ENCODE results near the gene CRHR1. TPM values are rescaled to one million over a fixed set of nuclear protein-coding genes. Genes with fewer than 3 reads are reported as not detected.
"Not testable (repeated sequence)": the region's sequence is repeated elsewhere in the genome, so short reads cannot be mapped to it uniquely, and the experiment has no call there.

The CRHR1 gene
- total RNA-seq, 4 donors from 2014 or later = 0.10 to 0.54 (median 0.35) TPM; not detected in 1

DNA sequence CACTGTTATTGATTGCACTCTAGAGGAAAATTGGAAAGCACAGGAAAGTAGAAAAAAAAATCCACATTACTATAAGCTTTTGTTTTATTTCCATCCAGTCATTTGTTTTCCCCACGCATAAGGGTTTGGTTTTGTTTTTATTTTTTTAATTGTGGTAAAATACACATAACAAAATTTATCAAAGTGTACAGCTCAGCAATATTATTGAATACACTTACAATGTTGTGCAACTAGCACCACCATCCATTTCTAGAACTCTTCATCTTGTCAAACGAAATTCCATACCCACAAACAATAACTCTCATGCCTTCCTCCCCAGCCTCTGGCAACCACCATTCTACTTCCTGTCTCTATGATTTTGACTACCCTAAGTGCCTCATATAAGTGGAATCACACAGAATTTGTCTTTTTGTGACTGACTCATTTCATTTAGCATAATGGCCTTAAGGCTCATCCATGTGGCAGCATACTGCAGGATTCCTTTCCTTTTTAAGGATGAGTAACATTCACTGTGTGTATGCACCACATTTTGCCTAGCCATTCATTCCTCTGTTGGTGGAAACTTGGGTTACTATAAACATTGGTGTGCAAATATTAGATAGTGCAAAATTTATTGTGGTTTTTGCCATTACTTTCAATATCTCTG, 71.7 kb downstream of the CRHR1 start:
- Histone ChIP-seq H3K27me3 (peaks cover 72% of the 10 kb centered on the region), H3K4me3 (no peak overlapping the region), H3K36me3 (no peaks in the 10 kb centered on the region), H3K9me3 (no peaks in the 10 kb centered on the region), H3K27ac (no peak overlapping the region), H3K4me1 (peaks cover 0 to 4% (median 0%) of the 10 kb centered on the region in 3 donors)
- no peak for ATAC-seq
- TF ChIP-seq EP300 (IDR thresholded peaks at IDR 0.05) = no peak
- TF ChIP-seq POLR2A (IDR thresholded peaks at IDR 0.05) = no peak
- TF ChIP-seq, protein P1, sequence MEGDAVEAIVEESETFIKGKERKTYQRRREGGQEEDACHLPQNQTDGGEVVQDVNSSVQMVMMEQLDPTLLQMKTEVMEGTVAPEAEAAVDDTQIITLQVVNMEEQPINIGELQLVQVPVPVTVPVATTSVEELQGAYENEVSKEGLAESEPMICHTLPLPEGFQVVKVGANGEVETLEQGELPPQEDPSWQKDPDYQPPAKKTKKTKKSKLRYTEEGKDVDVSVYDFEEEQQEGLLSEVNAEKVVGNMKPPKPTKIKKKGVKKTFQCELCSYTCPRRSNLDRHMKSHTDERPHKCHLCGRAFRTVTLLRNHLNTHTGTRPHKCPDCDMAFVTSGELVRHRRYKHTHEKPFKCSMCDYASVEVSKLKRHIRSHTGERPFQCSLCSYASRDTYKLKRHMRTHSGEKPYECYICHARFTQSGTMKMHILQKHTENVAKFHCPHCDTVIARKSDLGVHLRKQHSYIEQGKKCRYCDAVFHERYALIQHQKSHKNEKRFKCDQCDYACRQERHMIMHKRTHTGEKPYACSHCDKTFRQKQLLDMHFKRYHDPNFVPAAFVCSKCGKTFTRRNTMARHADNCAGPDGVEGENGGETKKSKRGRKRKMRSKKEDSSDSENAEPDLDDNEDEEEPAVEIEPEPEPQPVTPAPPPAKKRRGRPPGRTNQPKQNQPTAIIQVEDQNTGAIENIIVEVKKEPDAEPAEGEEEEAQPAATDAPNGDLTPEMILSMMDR (IDR thresholded peaks at IDR 0.05) = no peak
- TF ChIP-seq POLR2AphosphoS5 (IDR thresholded peaks at IDR 0.05) = no peak
- 56 to 71% methylated on average over 2 of the region's 2 CpGs for WGBS, 2 donors (ENCODE audit: low coverage in 1 of 2)

DNA sequence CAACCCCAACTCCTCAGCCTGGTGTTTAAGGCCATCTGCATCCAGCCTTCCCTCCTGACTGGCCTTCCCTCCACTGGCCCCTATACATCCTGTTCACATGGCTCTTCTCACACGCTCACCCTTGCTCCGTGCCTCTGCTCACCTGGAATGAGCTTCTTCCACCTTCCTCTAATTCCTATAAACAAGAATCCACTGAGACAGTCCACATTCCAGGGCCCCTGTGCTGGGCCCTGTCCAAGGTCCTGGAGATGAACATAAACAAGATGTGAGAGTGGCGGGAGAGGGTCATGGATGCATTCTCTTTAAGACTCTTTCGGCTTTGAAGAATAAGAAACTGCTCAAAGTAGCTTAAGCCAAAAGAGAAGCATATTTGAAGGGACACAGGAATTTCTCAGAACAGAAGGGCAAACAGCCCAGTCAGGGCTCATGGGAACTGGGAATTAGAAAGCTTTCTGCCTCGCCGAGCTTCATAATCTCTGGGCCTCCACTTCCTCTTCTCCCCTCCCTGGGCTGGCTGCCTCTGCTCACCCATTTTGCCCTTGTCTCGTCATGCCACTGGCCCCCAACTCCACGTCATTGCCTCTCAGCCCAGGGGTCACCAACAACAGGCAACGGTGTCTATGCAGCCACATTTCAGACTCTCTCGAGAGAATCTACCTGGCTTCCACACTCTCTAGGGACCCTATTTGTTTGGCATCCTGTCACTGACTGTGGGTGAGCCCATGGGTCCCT, 74.0 kb downstream of the CRHR1 start:
- Histone ChIP-seq H3K27me3 (peaks cover 65% of the 10 kb centered on the region), H3K4me3 (no peak overlapping the region), H3K4me1 (no peaks in the 10 kb centered on the region), H3K36me3 (no peaks in the 10 kb centered on the region), H3K27ac (no peak overlapping the region), H3K9me3 (no peaks in the 10 kb centered on the region)
- ATAC-seq = no peak
- WGBS, 2 donors (ENCODE audit: low coverage in 1 of 2) = 41% methylated on average over 8 of the region's 10 CpGs; no CpG with 5 or more reads in 1 of the 2 donors
- TF ChIP-seq, protein P1 (IDR thresholded peaks at IDR 0.05) = no peak
- TF ChIP-seq POLR2AphosphoS5 (IDR thresholded peaks at IDR 0.05) = no peak
- TF ChIP-seq POLR2A (IDR thresholded peaks at IDR 0.05) = no peak
- no peak for TF ChIP-seq EP300 (IDR thresholded peaks at IDR 0.05)

DNA sequence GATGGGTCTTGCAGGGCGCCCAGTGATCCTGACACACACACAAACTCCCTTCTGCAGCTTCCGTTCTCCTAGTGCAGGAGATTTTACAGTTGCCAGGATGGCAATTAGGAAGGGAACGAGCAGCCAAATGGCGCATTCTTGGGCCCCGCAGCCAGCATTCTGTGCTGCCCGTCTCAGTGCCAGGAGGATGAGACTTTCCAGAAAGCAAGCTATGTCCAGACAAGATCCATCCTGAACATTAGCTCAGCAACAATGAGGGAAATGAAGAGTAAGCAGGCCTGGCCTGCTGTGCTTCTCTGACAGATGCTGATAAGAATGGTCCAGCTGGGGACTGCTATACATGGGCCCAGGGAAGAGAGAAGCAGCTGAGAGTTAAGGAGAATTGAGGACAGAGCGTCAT, 77.0 kb downstream of the CRHR1 start:
- WGBS, 2 donors (ENCODE audit: low coverage in 1 of 2) = 56 to 88% methylated on average over 1 of the region's 7 CpGs
- TF ChIP-seq POLR2A (IDR thresholded peaks at IDR 0.05) = no peak
- TF ChIP-seq, protein P1 (IDR thresholded peaks at IDR 0.05) = no peak
- no peak for TF ChIP-seq EP300 (IDR thresholded peaks at IDR 0.05)
- TF ChIP-seq POLR2AphosphoS5 (IDR thresholded peaks at IDR 0.05) = no peak
- Histone ChIP-seq H3K27me3 (peaks cover 71% of the 10 kb centered on the region), H3K9me3 (no peaks in the 10 kb centered on the region), H3K36me3 (no peaks in the 10 kb centered on the region), H3K4me1 (no peaks in the 10 kb centered on the region), H3K27ac (no peak overlapping the region), H3K4me3 (no peak overlapping the region)
- ATAC-seq = no peak

DNA sequence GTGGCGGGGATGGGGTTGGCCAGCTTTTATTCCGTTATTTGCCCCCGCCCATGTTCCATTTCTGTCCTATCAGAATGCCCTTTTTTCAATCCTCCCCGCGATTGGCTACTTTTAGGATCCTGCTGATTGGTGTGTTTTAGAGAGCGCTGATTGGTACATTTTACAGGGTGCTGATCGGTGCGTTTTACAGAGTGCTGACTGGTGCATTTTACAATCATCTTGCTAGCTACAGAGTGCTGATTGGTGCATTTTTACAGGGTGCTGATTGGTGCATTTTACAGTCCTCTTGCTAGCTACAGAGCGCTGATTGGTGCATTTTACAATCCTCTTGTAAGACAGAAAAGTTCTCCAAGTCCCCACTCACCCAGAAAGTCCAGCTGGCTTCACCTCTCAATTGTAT, 78.0 kb downstream of the CRHR1 start:
- not testable (repeated sequence) for ATAC-seq, H3K9me3 ChIP-seq, H3K27ac ChIP-seq, H3K4me1 ChIP-seq, H3K36me3 ChIP-seq, H3K4me3 ChIP-seq
- peaks cover 73% of the 10 kb centered on the region for H3K27me3 ChIP-seq
- 83% methylated on average over 9 of the region's 9 CpGs; no CpG with 5 or more reads in 1 of the 2 donors for whole genome bisulfite sequencing, 2 donors (ENCODE audit: low coverage in 1 of 2)

DNA sequence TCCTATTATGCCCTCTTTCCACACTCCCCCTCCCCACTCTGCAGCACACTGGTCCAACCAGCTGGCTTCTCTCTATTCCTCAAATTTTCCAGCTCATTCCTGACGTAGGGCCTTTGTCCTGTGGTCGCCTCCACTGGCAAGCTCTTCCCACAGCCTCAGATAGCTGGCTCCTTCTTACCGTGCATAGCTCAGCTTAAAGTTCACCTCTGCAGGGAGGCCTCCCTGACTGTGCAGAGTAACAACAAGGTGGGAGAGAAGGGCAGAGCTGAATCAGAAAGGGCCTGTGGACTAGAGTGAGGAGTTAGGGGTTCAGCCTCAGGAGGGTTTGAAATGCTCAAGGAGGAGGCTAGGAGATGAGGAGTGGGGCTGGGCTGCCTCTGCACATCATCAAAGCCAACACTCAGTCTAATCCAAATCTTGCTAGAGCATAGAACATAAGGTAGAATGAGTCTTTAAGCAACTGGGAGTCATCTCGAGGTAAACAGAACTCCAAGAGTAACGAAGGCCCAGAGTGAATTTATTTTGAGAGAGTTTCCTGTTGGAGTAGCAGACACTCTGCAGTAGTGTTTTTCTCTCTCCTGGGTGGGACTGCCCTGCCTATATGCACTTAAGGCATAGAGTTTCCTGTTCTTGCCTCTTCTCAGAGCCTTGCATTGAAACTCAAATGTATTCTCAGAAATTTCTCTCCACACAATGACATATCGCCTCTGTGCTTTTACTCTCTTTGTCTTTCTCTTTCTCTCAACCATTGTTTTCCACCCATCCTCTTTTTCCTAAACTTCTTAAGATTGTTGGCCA, 79.9 kb downstream of the CRHR1 start:
- Histone ChIP-seq H3K4me1 (no peaks in the 10 kb centered on the region), H3K27ac (no peak overlapping the region), H3K9me3 (no peaks in the 10 kb centered on the region), H3K36me3 (no peaks in the 10 kb centered on the region), H3K27me3 (peaks cover 65% of the 10 kb centered on the region), H3K4me3 (no peak overlapping the region)
- ATAC-seq = no peak
- 37 to 80% methylated on average over 1 to 6 of the region's 6 CpGs for WGBS, 2 donors (ENCODE audit: low coverage in 1 of 2)
- TF ChIP-seq, protein P1 (IDR thresholded peaks at IDR 0.05) = no peak
- TF ChIP-seq EP300 (IDR thresholded peaks at IDR 0.05) = no peak
- TF ChIP-seq POLR2AphosphoS5 (IDR thresholded peaks at IDR 0.05) = no peak
- no peak for TF ChIP-seq POLR2A (IDR thresholded peaks at IDR 0.05)
